ENCODE results near the gene ART3.

Gene ART3

GRCh38 chr4:76072760-76073159, 1.7 kb upstream of the ART3 start:
- DNase-seq (ENCODE audit: low spot score), result no peak

- no peak for DNase-seq (ENCODE audit: low spot score)
Observed at GRCh38 chr4:76074993-76075600, 588 bp downstream of the ART3 start.

- DNase-seq (ENCODE audit: low spot score), result no peak
Observed at GRCh38 chr4:76078033-76078613, 3.6 kb downstream of the ART3 start.

- no peak for DNase-seq (ENCODE audit: low spot score)
Observed at GRCh38 chr4:76083386-76083988, 9.0 kb downstream of the ART3 start.

GRCh38 chr4:76084542-76084941, 10.0 kb downstream of the ART3 start:
- DNase-seq (ENCODE audit: low spot score), result no peak

- peak; percentile 96 for DNase-seq (ENCODE audit: low spot score)
Observed at GRCh38 chr4:76087007-76087769, 12.7 kb downstream of the ART3 start.

GRCh38 chr4:76088719-76089118, 14.2 kb downstream of the ART3 start:
- DNase-seq (ENCODE audit: low spot score), result no peak

- peak; percentile 71 for DNase-seq (ENCODE audit: low spot score)
Observed at GRCh38 chr4:76090241-76090691, 15.8 kb downstream of the ART3 start.

GRCh38 chr4:76091052-76091451, 16.5 kb downstream of the ART3 start:
- DNase-seq (ENCODE audit: low spot score), result no peak

- DNase-seq (ENCODE audit: low spot score), result no peak
Observed at GRCh38 chr4:76095568-76095967, 21.1 kb downstream of the ART3 start.

- DNase-seq (ENCODE audit: low spot score), result no peak
Observed at GRCh38 chr4:76096076-76096475, 21.6 kb downstream of the ART3 start.

- peak; percentile 59 for DNase-seq (ENCODE audit: low spot score)
Observed at GRCh38 chr4:76105652-76106051, 31.1 kb downstream of the ART3 start.

- DNase-seq (ENCODE audit: low spot score), result no peak
Observed at GRCh38 chr4:76106442-76106841, 31.9 kb downstream of the ART3 start.

- no peak for DNase-seq (ENCODE audit: low spot score)
Observed at GRCh38 chr4:76108467-76109181, 34.1 kb downstream of the ART3 start.

GRCh38 chr4:76116821-76117220, 42.3 kb downstream of the ART3 start:
- DNase-seq (ENCODE audit: low spot score), result no peak

GRCh38 chr4:76117536-76117935, 43.0 kb downstream of the ART3 start:
- no peak for DNase-seq (ENCODE audit: low spot score)

- no peak for DNase-seq (ENCODE audit: low spot score)
Observed at GRCh38 chr4:76120199-76120598, 45.7 kb downstream of the ART3 start.

GRCh38 chr4:76125816-76126215, 51.3 kb downstream of the ART3 start:
- no peak for DNase-seq (ENCODE audit: low spot score)

GRCh38 chr4:76127754-76128153, 53.2 kb downstream of the ART3 start:
- no peak for DNase-seq (ENCODE audit: low spot score)

- no peak for DNase-seq (ENCODE audit: low spot score)
Observed at GRCh38 chr4:76141241-76141640, 66.7 kb downstream of the ART3 start.

- no peak for DNase-seq (ENCODE audit: low spot score)
Observed at GRCh38 chr4:76144546-76144945, 70.0 kb downstream of the ART3 start.

GRCh38 chr4:76147454-76148141, 73.1 kb downstream of the ART3 start:
- no peak for DNase-seq (ENCODE audit: low spot score)

All from pons (tissue), 1 donor.